Pancreas (tissue), 10 donors: ENCODE data around the gene VPS54. TPM values are rescaled to one million over a fixed set of nuclear protein-coding genes. Genes with fewer than 3 reads are reported as not detected.

ENCODE experiments used
- ATAC-seq, 4 donors: fragments of 200-7000 bp; cut with Tn5 transposase; one replicate each; pipeline versions ENCODE4 v1.8.0 to v1.9.1; 2020; ENCODE audit warnings: mild to moderate bottlenecking in 4 of 4, moderate library complexity in 4 of 4
- DNase-seq, 6 donors: peaks; one replicate each; pipeline ENCODE4 v3.0.0-alpha.2; 2020
- FAIRE-seq: peaks from 2 replicates; lab custom pipeline; 2012; peaks lifted over from hg19 to GRCh38; lab: Jason Lieb, UNC
- H3K27ac ChIP-seq, 4 donors: fragments of 200-600 bp; sonication (generic); 1 replicate in 3 of 4; 2 replicates in 1 of 4; pipeline versions ENCODE4 v1.5.0 to v1.8.0; 2020
- H3K27me3 ChIP-seq, 4 donors: fragments of 200-600 bp; one replicate each; pipeline ENCODE4 v1.8.0; 2021
- H3K36me3 ChIP-seq, 3 donors: fragments of 200-600 bp; sonication (generic) in 1 of 3; one replicate each; pipeline versions ENCODE4 v1.5.0 to v1.8.0; 2020 to 2021
- H3K4me1 ChIP-seq, 3 donors: fragments of 200-600 bp; one replicate each; pipeline ENCODE4 v1.8.0; 2021
- H3K4me3 ChIP-seq, 4 donors: fragments of 200-600 bp; sonication (generic) in 2 of 4; one replicate each; pipeline versions ENCODE4 v1.5.0 to v1.8.0; 2020 to 2021
- H3K9me3 ChIP-seq, 4 donors: fragments of 200-600 bp; one replicate each; pipeline ENCODE4 v1.8.0; 2021
- WGBS, 2 donors: extraction: QIAGEN DNeasy Blood & Tissue Kit; methylation state at CpG; one replicate each; pipeline ENCODE4 v1.1.7; 2013; 5-methylcytosine and 5-hydroxymethylcytosine counted together
- intact Hi-C, 3 donors: fragments of 100-400 bp; cut with DNase I; formaldehyde crosslinking; loops; one replicate each; pipeline versions ENCODE4 v1.11.1 to v1.14.2; 2022
- polyA plus RNA-seq, 2 donors: library from polyadenylated mRNA; stranded (reverse); fragments of 200-250 nt; gene quantifications; one replicate each; pipeline ENCODE4 v1.2.3, GENCODE V29; 2013
- total RNA-seq, 6 donors: library from RNA; stranded (reverse); fragmentation: NEBNext Ultra II Directional in 4 of 6; extraction: Animal tissue kit (Norgen Biotek cat#: 25700) in 4 of 6; gene quantifications; one replicate each; pipeline versions ENCODE4 v1.2.1 to v1.2.4, GENCODE V29; 2021 to 2023
- TF ChIP-seq, protein P1 (sequence below), 4 donors: fragments of 200-600 bp; sonication (generic) in 3 of 4; IDR thresholded peaks; one replicate each; pipeline versions ENCODE4 v1.5.0 to v1.8.0; 2021; ENCODE audit warnings: antibody characterized with exemption in 4 of 4
- donor health status: healthy with polysubstance abuse.
- donor health status: DM: no; HTN: no; CAD: no; lungs with moderate emphysema.
- donor health status: DM: no; HTN: no; CAD: no.
- donor health status: control.
- donor health status: control.
- donor health status: Bipolar disorder and iron deficiency.
- donor health status: DM: yes; HTN: yes; CAD: no.
- donor health status: DM: no; HTN: no; CAD: no.
- donor health status: DM: no; HTN: no; CAD: no.
- donor health status: DM: yes; HTN: yes; CAD: no.

Gene VPS54
- total and polyA plus RNA-seq, 8 donors: 7.9 to 18.1 (median 13.0) TPM

DNA sequence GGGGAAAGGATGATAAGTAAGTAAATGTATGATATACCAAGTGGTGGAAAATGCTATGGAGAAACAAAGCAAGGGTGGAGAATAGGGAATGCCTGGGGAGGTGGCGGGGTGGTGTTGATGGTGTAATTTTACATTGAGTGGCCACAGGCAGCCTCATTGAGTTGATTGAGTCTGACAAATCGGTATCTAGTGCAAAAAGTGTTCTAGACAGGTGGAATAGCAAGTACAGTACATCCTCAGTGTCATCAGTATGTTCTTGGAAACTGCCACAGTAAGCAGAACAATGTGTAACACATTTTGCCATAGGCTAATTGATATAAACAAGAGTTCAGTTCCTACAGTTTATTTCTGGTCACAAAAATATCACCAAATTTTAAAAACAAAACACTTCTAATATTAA lies 131.2 kb downstream of the VPS54 start:
- no peak for ATAC-seq
- Histone ChIP-seq H3K27me3 (no peaks in the 10 kb centered on the region), H3K4me3 (no peak overlapping the region), H3K9me3 (no peaks in the 10 kb centered on the region), H3K36me3 (peaks cover 0 to 36% (median 17%) of the 10 kb centered on the region in 3 donors), H3K27ac (no peak overlapping the region), H3K4me1 (peaks cover 0 to 16% (median 3%) of the 10 kb centered on the region in 3 donors)
- WGBS, 2 donors: 87 to 92% methylated on average over 2 of the region's 2 CpGs
- no peak for FAIRE-seq
- DNase-seq: no peak
- intact Hi-C loops: loop anchor here in 1 of 3 donors (10.0 kb wide), 1 partner anchor 193 kb away; no protein-coding TSS in a partner anchor
- TF ChIP-seq, protein P1, sequence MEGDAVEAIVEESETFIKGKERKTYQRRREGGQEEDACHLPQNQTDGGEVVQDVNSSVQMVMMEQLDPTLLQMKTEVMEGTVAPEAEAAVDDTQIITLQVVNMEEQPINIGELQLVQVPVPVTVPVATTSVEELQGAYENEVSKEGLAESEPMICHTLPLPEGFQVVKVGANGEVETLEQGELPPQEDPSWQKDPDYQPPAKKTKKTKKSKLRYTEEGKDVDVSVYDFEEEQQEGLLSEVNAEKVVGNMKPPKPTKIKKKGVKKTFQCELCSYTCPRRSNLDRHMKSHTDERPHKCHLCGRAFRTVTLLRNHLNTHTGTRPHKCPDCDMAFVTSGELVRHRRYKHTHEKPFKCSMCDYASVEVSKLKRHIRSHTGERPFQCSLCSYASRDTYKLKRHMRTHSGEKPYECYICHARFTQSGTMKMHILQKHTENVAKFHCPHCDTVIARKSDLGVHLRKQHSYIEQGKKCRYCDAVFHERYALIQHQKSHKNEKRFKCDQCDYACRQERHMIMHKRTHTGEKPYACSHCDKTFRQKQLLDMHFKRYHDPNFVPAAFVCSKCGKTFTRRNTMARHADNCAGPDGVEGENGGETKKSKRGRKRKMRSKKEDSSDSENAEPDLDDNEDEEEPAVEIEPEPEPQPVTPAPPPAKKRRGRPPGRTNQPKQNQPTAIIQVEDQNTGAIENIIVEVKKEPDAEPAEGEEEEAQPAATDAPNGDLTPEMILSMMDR (IDR thresholded peaks at IDR 0.05): no peak

DNA sequence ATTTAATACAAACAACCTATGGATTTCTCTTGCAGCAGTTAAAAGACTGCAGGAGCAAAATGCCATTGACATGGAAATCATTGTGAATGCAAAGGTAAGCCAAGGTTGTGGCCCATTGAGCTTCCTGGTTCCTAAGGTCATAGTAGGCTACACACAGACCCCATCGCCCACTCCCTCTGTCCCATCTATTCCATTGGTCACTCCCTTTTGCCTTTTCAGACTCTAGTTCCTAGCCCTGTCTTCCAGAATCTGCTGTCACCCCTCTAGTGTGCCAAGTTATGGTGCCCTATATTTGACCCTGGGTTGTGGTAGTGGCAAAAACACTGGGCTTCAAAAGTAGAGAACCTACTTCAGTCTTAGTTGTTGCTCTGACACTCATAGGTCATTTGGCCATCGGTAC lies 132.8 kb downstream of the VPS54 start:
- WGBS, 2 donors: 97 to 99% methylated on average over 2 of the region's 2 CpGs
- DNase-seq (no peak), FAIRE-seq (no peak), ATAC-seq (no peak)
- no peaks in the 10 kb centered on the region for H3K9me3 ChIP-seq
- intact Hi-C loops: loop anchor here in 1 of 3 donors (10.0 kb wide), 1 partner anchor 192 kb away; no protein-coding TSS in a partner anchor
- H3K4me1 ChIP-seq: peaks cover 0 to 15% (median 3%) of the 10 kb centered on the region in 3 donors
- no peak overlapping the region for H3K4me3 ChIP-seq
- H3K36me3 ChIP-seq: peaks cover 0 to 23% (median 17%) of the 10 kb centered on the region in 3 donors
- no peaks in the 10 kb centered on the region for H3K27me3 ChIP-seq
- TF ChIP-seq, protein P1 (IDR thresholded peaks at IDR 0.05): no peak
- H3K27ac ChIP-seq: no peak overlapping the region

DNA sequence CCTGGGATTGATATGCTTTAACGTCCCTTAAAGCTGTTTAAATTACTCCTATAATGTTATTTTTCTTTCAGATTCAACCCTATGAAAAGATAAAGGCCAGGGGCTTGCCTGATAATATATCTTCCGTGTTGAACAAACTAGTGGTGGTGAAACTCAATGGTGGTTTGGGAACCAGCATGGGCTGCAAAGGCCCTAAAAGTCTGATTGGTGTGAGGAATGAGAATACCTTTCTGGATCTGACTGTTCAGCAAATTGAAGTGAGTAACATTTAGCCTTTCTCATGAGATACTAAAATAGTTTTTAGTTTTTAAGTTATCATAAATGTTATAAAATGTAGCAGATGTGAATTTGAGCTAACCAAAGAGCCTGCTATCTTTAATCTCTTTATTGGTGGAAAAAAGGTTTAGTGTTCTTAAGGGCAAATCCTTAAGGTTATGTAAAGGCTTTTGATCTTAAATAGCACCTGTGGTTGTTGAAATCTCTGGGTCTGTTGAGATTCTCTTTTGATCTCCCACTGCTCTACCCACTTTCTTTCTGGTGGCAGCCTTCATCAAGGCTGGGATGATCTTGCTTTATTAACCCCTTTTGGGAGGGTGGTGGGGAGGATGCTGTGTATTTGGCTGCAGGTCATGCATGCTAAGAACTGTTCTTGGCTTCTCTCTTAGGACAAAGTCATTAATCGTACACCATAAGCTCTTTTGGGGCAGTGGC lies 136.7 kb downstream of the VPS54 start:
- TF ChIP-seq, protein P1 (IDR thresholded peaks at IDR 0.05): no peak
- 71 to 87% methylated on average over 3 of the region's 3 CpGs for WGBS, 2 donors
- peaks cover 0 to 14% (median 12%) of the 10 kb centered on the region in 3 donors for H3K36me3 ChIP-seq
- DNase-seq: no peak
- no peaks in the 10 kb centered on the region for H3K4me1 ChIP-seq
- intact Hi-C loops: loop anchor here in 1 of 3 donors (10.0 kb wide), 1 partner anchor 188 kb away; no protein-coding TSS in a partner anchor
- FAIRE-seq: no peak
- no peaks in the 10 kb centered on the region for H3K27me3 ChIP-seq
- no peak overlapping the region for H3K27ac ChIP-seq
- H3K9me3 ChIP-seq: no peaks in the 10 kb centered on the region
- ATAC-seq: no peak
- no peak overlapping the region for H3K4me3 ChIP-seq

DNA sequence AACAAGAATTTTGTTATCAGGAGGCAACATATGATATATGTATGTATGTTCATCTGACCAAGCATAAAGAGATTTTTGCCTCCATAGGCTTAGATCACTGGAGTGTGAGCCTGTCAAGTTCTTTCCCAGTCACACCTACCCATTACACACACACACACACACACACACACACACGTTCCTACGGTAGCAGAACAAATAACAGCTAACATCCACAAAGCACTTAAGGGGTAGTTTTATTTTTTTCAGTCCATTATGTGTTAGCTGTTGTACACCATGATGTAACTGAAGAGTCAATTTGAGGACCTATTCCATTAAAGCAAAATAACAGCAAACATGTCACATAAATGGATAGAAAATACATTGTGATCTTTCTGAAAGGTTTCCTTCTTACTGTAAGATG lies 138.0 kb downstream of the VPS54 start:
- ATAC-seq (peak in 2 of 4 donors; percentile 53 to 74), DNase-seq (no peak), FAIRE-seq (no peak)
- TF ChIP-seq, protein P1 (IDR thresholded peaks at IDR 0.05): no peak
- no peaks in the 10 kb centered on the region for H3K4me1 ChIP-seq
- intact Hi-C loops: loop anchor here in 1 of 3 donors (10.0 kb wide), 1 partner anchor 186 kb away; no protein-coding TSS in a partner anchor
- H3K9me3 ChIP-seq: no peaks in the 10 kb centered on the region
- no peaks in the 10 kb centered on the region for H3K27me3 ChIP-seq
- no peak overlapping the region for H3K27ac ChIP-seq
- WGBS, 2 donors: 60 to 65% methylated on average over 2 of the region's 2 CpGs
- H3K4me3 ChIP-seq: no peak overlapping the region
- H3K36me3 ChIP-seq: peaks cover 0 to 5% (median 2%) of the 10 kb centered on the region in 3 donors

DNA sequence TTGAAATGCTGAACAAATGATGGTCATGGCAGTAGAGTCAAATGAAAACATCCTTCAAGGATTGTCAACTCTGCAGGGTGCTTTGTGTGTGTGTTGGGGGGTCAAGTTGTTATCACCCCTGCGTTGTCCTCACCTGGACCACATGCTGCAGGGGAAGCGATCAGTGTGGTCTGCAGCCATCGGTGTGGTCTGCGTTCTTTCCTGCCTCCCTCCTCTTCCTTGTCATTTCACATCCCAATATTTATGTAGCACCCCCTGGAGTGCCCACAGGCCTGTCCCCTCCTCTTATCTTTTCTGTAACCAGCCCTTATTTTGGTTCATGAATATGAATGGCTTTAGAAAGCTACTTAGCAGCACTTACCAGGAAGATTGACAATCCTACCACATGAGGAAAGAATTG lies 138.6 kb downstream of the VPS54 start:
- H3K27ac ChIP-seq: no peak overlapping the region
- H3K4me3 ChIP-seq: no peak overlapping the region
- peaks cover 0 to under 1% (median 0%) of the 10 kb centered on the region in 3 donors for H3K36me3 ChIP-seq
- FAIRE-seq: no peak
- H3K4me1 ChIP-seq: peaks cover 0 to under 1% (median 0%) of the 10 kb centered on the region in 3 donors
- intact Hi-C loops: loop anchor here in 1 of 3 donors (10.0 kb wide), 1 partner anchor 186 kb away; no protein-coding TSS in a partner anchor
- no peak for DNase-seq
- H3K27me3 ChIP-seq: no peaks in the 10 kb centered on the region
- ATAC-seq: no peak
- 76 to 84% methylated on average over 4 of the region's 4 CpGs for WGBS, 2 donors
- H3K9me3 ChIP-seq: no peaks in the 10 kb centered on the region
- TF ChIP-seq, protein P1 (IDR thresholded peaks at IDR 0.05): no peak
